ENCODE measurements around the gene PTPRT. TPM values are rescaled to one million over a fixed set of nuclear protein-coding genes. Genes with fewer than 3 reads are reported as not detected.

The PTPRT gene
- total RNA-seq, 4 donors from 2014 or later: 0.63 to 2.2 (median 1.8) TPM

DNA sequence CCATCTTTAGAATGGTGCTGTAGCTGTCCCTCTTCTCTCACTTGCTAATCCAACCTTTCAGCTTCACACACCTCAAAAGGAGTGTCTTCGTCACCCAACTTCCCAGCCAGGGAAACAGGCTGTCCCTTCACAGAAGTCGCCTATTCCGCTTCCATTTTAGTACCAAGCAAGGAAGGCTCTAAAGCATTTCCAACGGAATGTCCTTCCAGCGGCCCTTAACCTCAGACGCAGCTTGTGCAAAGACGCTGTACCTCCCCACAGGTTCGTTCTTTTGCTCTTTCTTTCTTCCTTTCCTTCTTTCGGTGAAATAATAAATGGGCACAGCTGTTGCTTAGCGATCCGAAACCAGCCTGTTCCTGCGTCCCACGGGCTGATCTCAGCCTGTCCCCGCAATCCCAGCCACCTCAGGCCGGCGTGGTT lies 1.5 kb downstream of the PTPRT start:
- ATAC-seq (ENCODE audit: low FRiP score) (no peak), DNase-seq (ENCODE audit: low spot score) (no peak)
- TF ChIP-seq, protein P1, sequence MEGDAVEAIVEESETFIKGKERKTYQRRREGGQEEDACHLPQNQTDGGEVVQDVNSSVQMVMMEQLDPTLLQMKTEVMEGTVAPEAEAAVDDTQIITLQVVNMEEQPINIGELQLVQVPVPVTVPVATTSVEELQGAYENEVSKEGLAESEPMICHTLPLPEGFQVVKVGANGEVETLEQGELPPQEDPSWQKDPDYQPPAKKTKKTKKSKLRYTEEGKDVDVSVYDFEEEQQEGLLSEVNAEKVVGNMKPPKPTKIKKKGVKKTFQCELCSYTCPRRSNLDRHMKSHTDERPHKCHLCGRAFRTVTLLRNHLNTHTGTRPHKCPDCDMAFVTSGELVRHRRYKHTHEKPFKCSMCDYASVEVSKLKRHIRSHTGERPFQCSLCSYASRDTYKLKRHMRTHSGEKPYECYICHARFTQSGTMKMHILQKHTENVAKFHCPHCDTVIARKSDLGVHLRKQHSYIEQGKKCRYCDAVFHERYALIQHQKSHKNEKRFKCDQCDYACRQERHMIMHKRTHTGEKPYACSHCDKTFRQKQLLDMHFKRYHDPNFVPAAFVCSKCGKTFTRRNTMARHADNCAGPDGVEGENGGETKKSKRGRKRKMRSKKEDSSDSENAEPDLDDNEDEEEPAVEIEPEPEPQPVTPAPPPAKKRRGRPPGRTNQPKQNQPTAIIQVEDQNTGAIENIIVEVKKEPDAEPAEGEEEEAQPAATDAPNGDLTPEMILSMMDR (IDR thresholded peaks at IDR 0.05): no peak

DNA sequence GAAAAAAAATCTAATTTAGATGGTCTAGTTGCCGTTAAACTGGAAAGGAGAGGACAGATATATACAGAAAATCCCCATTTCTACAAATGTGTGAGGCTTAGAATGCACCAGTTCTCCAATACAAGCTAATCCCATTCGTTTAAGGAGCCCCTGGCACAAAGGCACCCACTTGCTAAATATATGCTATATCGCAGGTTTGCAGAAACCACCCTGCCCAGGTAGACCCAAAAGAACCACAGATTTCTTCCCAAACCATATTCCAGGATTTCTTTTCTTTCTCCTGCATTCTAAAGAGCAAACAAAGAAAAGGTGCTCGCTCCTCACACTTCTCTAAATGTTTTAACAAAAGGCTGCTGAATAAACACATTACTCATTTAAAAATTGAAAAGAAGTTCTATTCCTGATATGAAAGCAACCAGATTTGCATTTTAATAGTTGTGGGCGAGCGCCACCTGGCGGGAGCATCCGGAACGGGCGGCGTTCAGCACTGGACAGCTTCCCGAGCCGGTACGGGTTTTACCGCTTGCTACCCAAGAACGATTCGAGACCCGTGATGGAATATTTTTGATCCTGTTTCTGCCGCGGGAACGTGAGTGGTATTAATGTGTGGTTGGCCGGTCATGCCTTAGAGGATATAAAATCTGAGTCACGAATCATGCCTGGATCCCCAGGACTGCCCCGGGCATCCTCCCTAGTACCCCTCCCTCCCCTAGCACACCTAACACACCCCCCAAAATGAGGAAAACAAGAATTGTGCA lies 2.1 kb downstream of the PTPRT start:
- ATAC-seq (ENCODE audit: low FRiP score) (peak; percentile 55), DNase-seq (ENCODE audit: low spot score) (peak; percentile 79)
- TF ChIP-seq, protein P1 (IDR thresholded peaks at IDR 0.05): peak in 1 of 3 donors; percentile 9

DNA sequence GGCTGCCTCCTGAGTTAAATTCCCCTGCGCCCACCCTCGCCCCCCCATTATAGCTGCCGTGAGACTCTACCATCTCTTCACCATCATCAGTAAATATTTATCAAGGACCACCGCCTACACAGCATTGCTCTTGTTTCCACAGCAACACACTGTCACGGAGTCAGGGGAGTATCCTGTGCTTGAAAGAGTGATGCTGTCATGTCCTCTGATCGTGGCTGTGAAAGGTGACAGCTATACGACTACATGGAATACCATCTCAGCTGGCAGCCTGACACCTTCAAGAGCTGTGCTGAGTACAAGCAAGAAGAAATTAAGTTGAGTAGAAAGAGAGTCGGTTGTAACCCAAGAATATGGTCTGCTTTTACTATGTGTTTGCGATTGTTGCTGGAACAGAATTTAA lies 3.4 kb downstream of the PTPRT start:
- TF ChIP-seq, protein P1 (IDR thresholded peaks at IDR 0.05): no peak
- no peak for ATAC-seq (ENCODE audit: low FRiP score)
- no peak for DNase-seq (ENCODE audit: low spot score)

DNA sequence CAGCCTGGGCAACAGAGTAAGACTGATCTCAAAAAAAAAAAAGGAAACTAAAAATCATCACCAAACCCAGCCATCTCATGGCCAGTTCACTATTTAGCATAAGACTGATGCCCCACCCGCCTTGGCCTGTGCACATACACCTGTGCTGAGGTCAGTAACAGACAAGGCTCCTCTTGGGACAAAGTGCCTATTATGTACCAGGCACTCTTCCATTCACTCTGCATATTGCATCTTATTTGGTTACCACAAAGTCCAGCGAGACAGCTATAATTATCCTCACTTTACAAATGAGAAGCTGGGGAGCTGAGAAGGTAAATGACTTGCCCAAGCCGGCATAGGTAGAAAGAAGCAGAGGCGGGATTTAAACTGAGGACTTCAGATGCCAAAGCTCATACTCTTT lies 3.8 kb downstream of the PTPRT start:
- TF ChIP-seq, protein P1 (IDR thresholded peaks at IDR 0.05): no peak
- ATAC-seq (ENCODE audit: low FRiP score) (no peak), DNase-seq (ENCODE audit: low spot score) (no peak)

DNA sequence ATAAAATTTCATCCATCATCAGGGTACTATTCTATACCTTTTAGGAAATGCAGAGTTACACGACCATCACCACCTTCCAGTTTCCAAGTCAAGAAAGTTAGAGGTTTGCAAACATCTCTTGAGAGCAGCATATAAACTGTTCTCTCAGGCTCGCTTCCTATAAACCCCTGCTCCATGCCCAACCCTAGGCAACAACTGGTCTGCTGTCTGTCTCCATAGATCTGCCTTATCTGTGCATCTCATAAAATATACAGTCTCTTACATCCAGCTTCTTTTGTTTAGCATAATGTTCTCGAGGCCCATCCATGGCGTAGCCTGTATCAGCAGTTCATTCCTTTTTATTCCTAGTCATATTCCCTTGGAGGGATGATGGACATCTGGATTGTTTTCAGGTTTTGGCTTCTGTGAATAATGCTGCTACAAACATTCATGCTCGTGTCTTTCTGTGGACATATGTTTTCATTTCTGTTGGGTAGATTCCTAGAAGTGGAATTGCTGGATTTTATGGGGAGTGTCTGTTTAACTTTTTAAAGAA lies 6.1 kb downstream of the PTPRT start:
- TF ChIP-seq, protein P1 (IDR thresholded peaks at IDR 0.05): no peak
- no peak for ATAC-seq (ENCODE audit: low FRiP score)
- DNase-seq (ENCODE audit: low spot score): no peak

DNA sequence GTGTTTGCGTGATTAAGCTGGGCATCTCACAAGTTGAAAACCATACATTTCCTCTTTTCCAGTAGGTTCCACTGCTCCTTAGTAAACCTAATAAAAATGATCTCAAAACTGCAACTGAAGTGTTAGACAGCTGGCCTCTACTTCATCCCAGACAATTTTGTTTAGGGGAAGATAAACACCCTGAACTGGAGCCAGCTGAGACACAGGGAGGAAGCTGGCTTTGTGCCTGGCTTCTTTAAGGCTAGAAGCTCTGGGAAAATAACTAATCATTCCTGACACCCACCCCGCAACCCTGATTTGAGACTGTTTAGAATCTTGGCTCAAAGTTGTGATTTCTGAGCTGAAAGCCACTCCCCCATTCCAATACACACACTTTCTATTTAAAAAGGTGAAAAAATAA lies 11.6 kb downstream of the PTPRT start:
- TF ChIP-seq, protein P1 (IDR thresholded peaks at IDR 0.05): no peak
- DNase-seq (ENCODE audit: low spot score) (no peak), ATAC-seq (ENCODE audit: low FRiP score) (no peak)

DNA sequence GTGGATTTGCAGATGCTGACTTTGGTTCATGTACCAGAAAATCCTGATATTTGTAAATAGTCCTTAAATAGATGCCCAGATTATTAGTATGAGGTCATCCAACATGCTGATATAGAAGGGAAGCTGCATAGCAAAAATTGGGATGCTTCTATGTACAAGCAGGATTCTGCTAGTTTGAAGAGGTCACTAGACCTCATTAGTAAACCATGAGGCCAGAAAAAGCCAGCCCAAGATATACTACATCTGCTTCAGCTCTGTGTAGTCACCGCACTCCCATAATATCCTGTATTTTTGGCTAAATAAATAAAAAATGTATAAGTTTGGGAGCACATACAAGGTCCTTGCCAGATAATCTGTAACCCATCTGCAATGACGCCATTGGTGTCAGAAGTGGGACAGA lies 13.0 kb downstream of the PTPRT start:
- no peak for DNase-seq (ENCODE audit: low spot score)
- no peak for ATAC-seq (ENCODE audit: low FRiP score)
- TF ChIP-seq, protein P1 (IDR thresholded peaks at IDR 0.05): no peak
